GM20000 (cell line): Measurements from ENCODE around the gene RIMBP2.

Source experiments
- DNase-seq: peaks from one replicate; pipeline ENCODE4 v3.0.0; 2012; ENCODE audit warnings: low spot score
- TF ChIP-seq, protein P1 (sequence below): IDR thresholded peaks from 2 replicates; pipeline ENCODE4 v1.5.1; 2012; ENCODE audit warnings: mild to moderate bottlenecking, control low read depth; ENCODE audit errors: extremely low read depth, missing control alignments

RIMBP2 gene

DNA sequence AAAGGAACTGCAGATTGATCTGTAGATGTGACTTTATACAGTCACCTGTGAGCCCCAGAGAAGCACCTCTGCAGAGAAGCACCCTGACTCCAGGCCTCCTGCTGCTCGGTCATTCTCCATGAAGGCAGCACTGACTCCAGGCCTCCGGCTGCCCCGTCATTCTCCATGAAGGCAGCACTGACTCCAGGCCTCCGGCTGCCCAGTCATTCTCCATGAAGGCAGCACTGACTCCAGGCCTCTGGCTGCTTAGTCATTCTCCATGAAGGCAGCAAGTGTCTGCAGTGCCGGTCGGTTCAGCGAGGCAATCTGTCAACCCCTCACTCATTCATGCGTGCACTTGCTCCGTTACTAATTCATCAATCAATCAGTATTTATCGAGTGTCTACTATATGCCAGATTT, 218.1 kb downstream of the RIMBP2 start:
- TF ChIP-seq, protein P1, sequence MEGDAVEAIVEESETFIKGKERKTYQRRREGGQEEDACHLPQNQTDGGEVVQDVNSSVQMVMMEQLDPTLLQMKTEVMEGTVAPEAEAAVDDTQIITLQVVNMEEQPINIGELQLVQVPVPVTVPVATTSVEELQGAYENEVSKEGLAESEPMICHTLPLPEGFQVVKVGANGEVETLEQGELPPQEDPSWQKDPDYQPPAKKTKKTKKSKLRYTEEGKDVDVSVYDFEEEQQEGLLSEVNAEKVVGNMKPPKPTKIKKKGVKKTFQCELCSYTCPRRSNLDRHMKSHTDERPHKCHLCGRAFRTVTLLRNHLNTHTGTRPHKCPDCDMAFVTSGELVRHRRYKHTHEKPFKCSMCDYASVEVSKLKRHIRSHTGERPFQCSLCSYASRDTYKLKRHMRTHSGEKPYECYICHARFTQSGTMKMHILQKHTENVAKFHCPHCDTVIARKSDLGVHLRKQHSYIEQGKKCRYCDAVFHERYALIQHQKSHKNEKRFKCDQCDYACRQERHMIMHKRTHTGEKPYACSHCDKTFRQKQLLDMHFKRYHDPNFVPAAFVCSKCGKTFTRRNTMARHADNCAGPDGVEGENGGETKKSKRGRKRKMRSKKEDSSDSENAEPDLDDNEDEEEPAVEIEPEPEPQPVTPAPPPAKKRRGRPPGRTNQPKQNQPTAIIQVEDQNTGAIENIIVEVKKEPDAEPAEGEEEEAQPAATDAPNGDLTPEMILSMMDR, result no peak
- DNase-seq, result no peak

GRCh38 chr12:130497321-130497720, 218.8 kb downstream of the RIMBP2 start:
- TF ChIP-seq, protein P1, result no peak
- DNase-seq, result no peak

- TF ChIP-seq, protein P1, result no peak
These were observed 219.5 kb downstream of the RIMBP2 start for GRCh38 chr12:130496516-130497120.

DNA sequence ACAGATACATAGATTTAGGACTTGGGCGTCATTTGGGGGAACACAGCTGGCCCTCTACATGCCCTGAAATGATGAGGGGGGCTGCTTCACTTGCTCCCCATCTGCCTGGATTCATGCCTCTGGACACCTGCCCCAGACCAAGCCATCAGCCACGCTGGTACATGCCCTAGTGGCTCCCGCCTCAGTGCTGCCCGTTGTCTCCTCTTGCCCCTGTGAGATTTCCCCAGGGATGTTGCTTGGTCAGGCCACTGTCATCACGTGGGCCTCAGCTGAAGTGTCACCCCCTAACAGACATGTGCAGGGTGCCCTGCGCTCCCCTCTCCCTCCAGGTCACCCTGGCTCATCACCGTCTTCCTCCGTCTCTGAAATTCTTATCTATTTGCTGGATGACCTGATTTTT, 220.9 kb downstream of the RIMBP2 start:
- no peak for DNase-seq
- TF ChIP-seq, protein P1, result no peak

More at GRCh38 chr12:130496516-130497120, 219.5 kb downstream of the RIMBP2 start:
- no peak for DNase-seq

DNA sequence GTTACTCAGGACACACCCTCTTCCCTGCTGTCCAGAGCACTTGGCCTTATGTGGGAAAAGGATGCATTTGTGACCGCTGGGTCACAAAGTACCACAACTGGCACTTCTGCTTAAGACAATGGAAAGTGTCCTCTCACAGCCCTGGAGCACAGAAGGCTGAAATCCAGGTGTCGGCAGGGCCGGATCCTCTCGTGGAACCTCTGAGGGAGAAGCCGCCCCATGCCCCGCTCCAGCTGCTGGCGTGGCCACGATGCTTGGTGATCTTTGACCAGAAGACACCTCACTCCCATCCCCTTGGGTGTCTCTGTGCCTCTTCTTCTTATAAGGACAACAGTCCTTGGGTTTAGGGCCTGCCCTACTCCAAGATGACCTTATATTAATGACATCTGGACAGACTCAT, 221.4 kb downstream of the RIMBP2 start:
- DNase-seq, result no peak
- TF ChIP-seq, protein P1, result no peak

GRCh38 chr12:130493951-130494350, 222.1 kb downstream of the RIMBP2 start:
- TF ChIP-seq, protein P1, result no peak
- DNase-seq, result no peak

- DNase-seq, result no peak
- TF ChIP-seq, protein P1, result no peak
These were observed 224.4 kb downstream of the RIMBP2 start for GRCh38 chr12:130491421-130492357.
